ENCODE measurements around the gene AKAP6.

The AKAP6 gene

GRCh38 chr14:32414808-32415255 is 85.7 kb downstream of the AKAP6 start:
- no peak for FAIRE-seq
- no peak for TF ChIP-seq POLR2A (IDR thresholded peaks at IDR 0.05; ENCODE audit: low read depth, low read length)
- TF ChIP-seq TAF1 (IDR thresholded peaks at IDR 0.05; ENCODE audit: borderline replicate concordance, low read depth, low read length), result no peak
- TF ChIP-seq POLR2AphosphoS5 (IDR thresholded peaks at IDR 0.05; ENCODE audit: low read depth, low read length), result no peak
- no peak for DNase-seq (ENCODE audit: insufficient read length)

DNA sequence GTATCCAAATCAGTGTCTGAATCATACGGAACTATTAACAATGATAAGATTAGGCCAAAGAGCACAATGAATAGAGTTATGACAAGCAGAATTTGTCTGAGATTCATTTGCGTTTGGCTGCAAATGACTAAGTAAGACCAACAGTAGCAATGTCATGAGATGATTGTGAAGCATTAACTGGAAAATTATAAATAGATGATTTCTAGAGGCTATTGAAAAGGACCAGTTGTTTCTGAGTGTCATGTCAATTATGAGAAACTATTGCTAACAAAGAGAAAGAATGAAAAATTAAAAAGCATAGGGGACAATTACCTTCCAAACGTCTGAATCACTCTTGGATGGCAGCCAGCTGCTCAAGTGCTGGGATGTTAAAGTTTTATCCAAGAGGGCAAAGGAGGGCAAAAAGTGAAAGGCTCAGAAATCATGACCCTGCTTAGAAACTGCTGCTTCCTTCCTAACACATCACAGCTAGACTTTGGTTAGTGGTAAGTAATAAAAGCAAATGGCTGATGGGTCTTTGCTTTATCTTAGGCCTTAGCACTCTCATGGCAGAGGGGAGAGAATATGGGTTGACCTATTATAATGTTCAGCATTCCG is 89.0 kb downstream of the AKAP6 start:
- TF ChIP-seq POLR2A (IDR thresholded peaks at IDR 0.05; ENCODE audit: low read depth, low read length), result no peak
- no peak for TF ChIP-seq TAF1 (IDR thresholded peaks at IDR 0.05; ENCODE audit: borderline replicate concordance, low read depth, low read length)
- TF ChIP-seq POLR2AphosphoS5 (IDR thresholded peaks at IDR 0.05; ENCODE audit: low read depth, low read length), result no peak
- FAIRE-seq (no peak), DNase-seq (ENCODE audit: insufficient read length) (no peak)

DNA sequence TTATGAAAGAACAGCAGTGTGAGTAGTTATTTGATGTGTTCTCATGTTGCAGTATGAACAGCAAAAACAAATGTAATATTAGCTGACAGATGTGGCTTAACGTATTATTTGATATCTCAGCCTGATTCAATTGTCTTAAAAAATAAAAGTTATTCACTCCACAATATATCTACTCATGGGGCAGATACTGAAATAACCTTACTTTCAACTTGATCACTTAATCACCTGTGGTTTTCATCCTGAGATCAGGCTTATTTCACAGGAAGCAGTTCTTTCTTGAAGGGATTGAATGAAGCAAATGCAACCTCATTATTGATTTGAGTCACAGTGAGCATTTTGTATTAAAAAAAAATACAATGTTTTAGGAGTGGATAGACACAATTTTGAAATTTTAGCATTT is 90.3 kb downstream of the AKAP6 start:
- TF ChIP-seq POLR2A (IDR thresholded peaks at IDR 0.05; ENCODE audit: low read depth, low read length) (no peak), TAF1 (IDR thresholded peaks at IDR 0.05; ENCODE audit: borderline replicate concordance, low read depth, low read length) (no peak), POLR2AphosphoS5 (IDR thresholded peaks at IDR 0.05; ENCODE audit: low read depth, low read length) (no peak)
- no peak for DNase-seq (ENCODE audit: insufficient read length)
- FAIRE-seq, result no peak

GRCh38 chr14:32421781-32422180 is 92.7 kb downstream of the AKAP6 start:
- TF ChIP-seq POLR2A (IDR thresholded peaks at IDR 0.05; ENCODE audit: low read depth, low read length) (no peak), TAF1 (IDR thresholded peaks at IDR 0.05; ENCODE audit: borderline replicate concordance, low read depth, low read length) (no peak), POLR2AphosphoS5 (IDR thresholded peaks at IDR 0.05; ENCODE audit: low read depth, low read length) (no peak)
- no peak for FAIRE-seq
- no peak for DNase-seq (ENCODE audit: insufficient read length)

GRCh38 chr14:32422440-32422839 is 93.3 kb downstream of the AKAP6 start:
- no peak for FAIRE-seq
- no peak for TF ChIP-seq TAF1 (IDR thresholded peaks at IDR 0.05; ENCODE audit: borderline replicate concordance, low read depth, low read length)
- TF ChIP-seq POLR2A (IDR thresholded peaks at IDR 0.05; ENCODE audit: low read depth, low read length), result no peak
- no peak for TF ChIP-seq POLR2AphosphoS5 (IDR thresholded peaks at IDR 0.05; ENCODE audit: low read depth, low read length)
- no peak for DNase-seq (ENCODE audit: insufficient read length)

- FAIRE-seq (no peak), DNase-seq (ENCODE audit: insufficient read length) (no peak)
- TF ChIP-seq TAF1 (IDR thresholded peaks at IDR 0.05; ENCODE audit: borderline replicate concordance, low read depth, low read length) (no peak), POLR2A (IDR thresholded peaks at IDR 0.05; ENCODE audit: low read depth, low read length) (no peak), POLR2AphosphoS5 (IDR thresholded peaks at IDR 0.05; ENCODE audit: low read depth, low read length) (no peak)
These were observed 96.9 kb downstream of the AKAP6 start for GRCh38 chr14:32426028-32426427.

DNA sequence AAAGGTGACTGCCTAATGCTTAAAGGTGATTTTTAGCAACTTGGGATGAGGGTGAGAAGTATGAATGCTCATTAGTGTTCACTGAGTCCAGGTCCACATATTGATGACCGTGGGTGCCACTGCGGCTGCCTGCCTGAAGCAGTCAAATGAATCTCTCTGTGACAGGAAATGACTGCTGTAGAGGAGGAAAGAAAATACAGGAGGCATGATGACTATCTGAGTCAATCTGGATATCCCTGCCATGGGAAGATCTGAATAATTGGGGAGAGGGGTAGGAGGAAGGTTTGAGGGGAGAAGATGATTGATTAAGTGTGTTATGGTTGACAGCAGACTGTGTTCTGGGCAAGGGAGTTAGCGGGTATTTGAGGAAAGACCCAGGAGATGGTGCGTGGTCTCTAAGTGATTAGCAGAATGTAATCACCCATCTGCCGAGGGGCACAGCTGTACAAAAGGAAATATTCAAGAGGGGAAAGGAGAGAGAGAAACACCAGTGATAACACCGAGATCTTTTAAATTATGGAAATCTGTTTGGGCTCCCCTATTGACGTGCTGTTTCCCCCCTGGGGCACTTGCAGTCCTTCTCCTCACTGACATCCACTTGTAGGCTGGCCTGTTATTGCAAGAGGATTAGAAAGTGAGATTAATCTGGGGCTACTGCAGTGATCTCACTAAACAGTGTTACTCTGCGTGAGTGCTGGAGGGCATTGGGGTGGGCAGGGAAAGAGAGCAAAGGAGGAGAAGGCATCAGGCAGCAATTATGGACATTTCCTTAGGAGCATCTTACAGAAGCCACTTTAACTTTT is 97.7 kb downstream of the AKAP6 start:
- no peak for FAIRE-seq
- TF ChIP-seq POLR2A (IDR thresholded peaks at IDR 0.05; ENCODE audit: low read depth, low read length) (no peak), POLR2AphosphoS5 (IDR thresholded peaks at IDR 0.05; ENCODE audit: low read depth, low read length) (no peak), TAF1 (IDR thresholded peaks at IDR 0.05; ENCODE audit: borderline replicate concordance, low read depth, low read length) (no peak)
- DNase-seq (ENCODE audit: insufficient read length), result no peak

DNA sequence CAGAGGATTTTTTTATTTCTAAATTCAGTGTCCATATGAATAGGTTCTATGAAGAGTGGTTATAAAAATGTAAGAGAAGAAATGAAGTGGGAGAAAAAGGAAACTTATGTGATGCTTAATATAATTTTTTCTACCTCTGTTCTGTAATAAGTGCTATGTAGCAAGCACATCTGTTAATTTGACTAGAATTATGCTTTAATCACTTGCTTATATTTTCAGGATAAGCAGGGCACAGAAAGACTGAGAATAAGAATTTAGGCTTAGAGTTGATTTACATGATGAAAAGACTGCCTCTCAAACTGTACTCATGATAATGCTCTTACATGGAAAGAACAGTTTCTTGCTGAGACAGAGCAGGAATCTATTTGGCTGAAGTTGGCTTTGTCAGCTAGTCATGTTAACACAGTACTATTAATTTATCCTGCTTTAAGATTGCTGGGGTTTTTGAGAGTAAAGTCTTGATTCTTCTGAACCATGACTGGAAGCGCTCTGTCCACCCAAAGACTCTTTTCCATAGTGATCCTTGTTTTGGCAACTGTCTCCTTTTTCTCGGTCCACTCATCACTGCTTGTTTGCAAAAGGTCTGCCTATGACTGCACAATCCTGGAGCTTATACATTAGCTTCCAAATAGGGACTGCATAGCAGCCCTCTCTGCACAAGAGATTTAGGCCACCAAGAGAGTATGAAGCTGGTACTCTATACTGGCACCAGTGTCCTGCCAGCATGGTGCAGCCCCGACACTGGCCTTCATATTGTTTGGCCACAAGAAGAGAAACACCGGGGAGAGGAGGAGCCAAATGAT is 98.8 kb downstream of the AKAP6 start:
- DNase-seq (ENCODE audit: insufficient read length), result no peak
- TF ChIP-seq POLR2A (IDR thresholded peaks at IDR 0.05; ENCODE audit: low read depth, low read length), result no peak
- TF ChIP-seq POLR2AphosphoS5 (IDR thresholded peaks at IDR 0.05; ENCODE audit: low read depth, low read length), result no peak
- TF ChIP-seq TAF1 (IDR thresholded peaks at IDR 0.05; ENCODE audit: borderline replicate concordance, low read depth, low read length), result no peak
- FAIRE-seq, result no peak

DNA sequence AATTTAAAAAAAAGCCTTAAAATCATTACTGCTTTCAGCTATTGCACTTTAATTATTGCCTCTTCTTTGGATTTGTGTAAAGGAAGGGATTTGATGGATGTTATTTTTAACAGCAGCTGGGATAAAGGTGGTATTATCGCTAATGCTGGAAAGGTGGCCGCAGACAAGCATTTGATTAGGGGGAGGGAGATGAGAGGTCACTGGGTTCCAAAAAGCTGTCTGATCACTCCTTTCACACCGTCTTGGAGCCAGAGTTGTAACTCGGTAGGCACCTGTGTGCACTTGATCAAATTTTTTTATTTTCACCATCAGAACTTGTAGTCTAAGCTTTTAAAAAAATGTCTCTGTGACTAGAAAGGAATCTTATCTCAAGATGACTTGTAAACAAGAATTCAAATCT is 99.8 kb downstream of the AKAP6 start:
- TF ChIP-seq POLR2A (IDR thresholded peaks at IDR 0.05; ENCODE audit: low read depth, low read length) (no peak), TAF1 (IDR thresholded peaks at IDR 0.05; ENCODE audit: borderline replicate concordance, low read depth, low read length) (no peak), POLR2AphosphoS5 (IDR thresholded peaks at IDR 0.05; ENCODE audit: low read depth, low read length) (no peak)
- FAIRE-seq, result no peak

GRCh38 chr14:32430326-32430725 is 101.2 kb downstream of the AKAP6 start:
- FAIRE-seq, result no peak

More for the DNA sequence above, 99.8 kb downstream of the AKAP6 start:
- DNase-seq (ENCODE audit: insufficient read length), result no peak

DNA sequence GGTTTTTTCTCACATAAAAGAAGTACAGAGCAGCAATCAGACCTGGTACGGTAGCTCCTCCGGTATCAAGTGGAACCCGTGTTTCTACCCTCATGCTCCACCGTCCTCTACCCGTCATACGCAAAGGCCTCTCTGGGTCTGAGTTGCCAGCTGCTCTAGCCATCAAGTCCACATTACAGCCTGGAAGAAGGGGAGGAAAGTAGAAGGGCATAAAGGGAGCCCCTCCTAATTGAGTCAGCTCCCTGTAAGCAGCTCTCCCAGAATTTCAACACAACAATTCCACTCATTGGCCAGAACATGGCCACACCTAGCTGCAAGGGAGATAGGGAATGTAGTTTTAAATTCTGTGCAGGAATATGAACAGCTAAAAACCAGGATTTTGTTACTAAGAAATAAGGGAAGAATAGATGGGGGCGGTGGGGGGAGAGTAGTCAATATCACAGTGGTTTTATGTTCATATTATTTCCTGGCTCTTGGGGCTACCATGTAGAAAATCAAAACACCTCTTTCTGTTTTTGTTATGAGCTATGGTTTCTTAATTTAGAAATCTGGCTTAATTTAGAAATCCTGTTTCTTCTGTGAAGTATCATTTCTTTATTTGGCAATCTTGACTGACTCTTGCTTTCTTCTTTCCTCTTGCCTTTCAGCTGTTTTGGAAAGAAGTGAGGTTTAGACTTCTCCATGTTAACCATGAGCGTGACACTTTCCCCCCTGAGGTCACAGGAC is 103.9 kb downstream of the AKAP6 start:
- TF ChIP-seq POLR2AphosphoS5 (IDR thresholded peaks at IDR 0.05; ENCODE audit: low read depth, low read length), result no peak
- TF ChIP-seq TAF1 (IDR thresholded peaks at IDR 0.05; ENCODE audit: borderline replicate concordance, low read depth, low read length), result no peak
- TF ChIP-seq POLR2A (IDR thresholded peaks at IDR 0.05; ENCODE audit: low read depth, low read length), result no peak
- FAIRE-seq (no peak), DNase-seq (ENCODE audit: insufficient read length) (no peak)

More at GRCh38 chr14:32430326-32430725, 101.2 kb downstream of the AKAP6 start:
- no peak for TF ChIP-seq POLR2A (IDR thresholded peaks at IDR 0.05; ENCODE audit: low read depth, low read length)
- TF ChIP-seq POLR2AphosphoS5 (IDR thresholded peaks at IDR 0.05; ENCODE audit: low read depth, low read length), result no peak
- TF ChIP-seq TAF1 (IDR thresholded peaks at IDR 0.05; ENCODE audit: borderline replicate concordance, low read depth, low read length), result no peak
- no peak for DNase-seq (ENCODE audit: insufficient read length)
